Measurements from ENCODE around the gene PIK3R5. TPM values are rescaled to one million over a fixed set of nuclear protein-coding genes. Genes with fewer than 3 reads are reported as not detected.

PIK3R5 gene
- polyA plus RNA-seq, 2 of the 4 experiments (the other 2 are of a cell fraction), result 0.01 TPM; not detected in 1

DNA sequence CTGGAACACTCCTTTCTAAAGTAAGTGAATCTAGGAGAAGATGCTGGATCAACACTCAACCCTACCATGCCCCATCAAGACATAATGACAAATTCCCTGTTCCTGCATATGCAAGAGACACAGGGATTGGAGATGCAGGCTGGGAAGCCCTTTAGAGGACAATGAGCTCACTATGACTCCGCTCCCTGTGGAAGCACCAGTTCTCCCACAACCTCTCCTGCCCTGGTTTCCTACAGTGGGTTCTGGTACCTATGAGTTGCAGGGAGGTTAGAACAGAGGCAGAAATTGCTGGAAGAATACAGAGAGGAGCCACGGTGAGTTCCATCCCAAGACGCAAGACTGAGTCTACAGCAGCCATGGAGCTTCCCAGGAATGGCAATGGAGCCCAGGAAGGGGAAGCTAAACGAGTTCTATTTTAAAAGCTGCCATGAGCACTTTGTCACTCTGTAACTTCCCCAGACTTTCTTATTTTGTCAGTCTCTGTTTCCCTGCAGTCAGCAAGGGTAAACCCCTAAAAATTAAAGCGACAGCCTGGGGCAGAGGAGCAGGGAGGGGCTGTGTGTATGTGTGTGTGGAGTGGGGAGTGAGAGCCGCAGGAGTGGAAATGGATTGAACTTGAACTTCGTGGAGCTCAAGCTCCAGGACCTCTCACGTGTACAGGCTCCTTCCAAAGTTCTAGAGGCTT, 55.8 kb downstream of the PIK3R5 start:
- no peak for TF ChIP-seq HOXB13 (CRISPR knock-in tag; IDR thresholded peaks at IDR 0.05; ENCODE audit: low read depth)
- TF ChIP-seq PHF8 (IDR thresholded peaks at IDR 0.05; ENCODE audit: borderline replicate concordance, low read depth), result no peak
- TF ChIP-seq, protein P1, sequence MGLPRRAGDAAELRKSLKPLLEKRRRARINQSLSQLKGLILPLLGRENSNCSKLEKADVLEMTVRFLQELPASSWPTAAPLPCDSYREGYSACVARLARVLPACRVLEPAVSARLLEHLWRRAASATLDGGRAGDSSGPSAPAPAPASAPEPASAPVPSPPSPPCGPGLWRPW (IDR thresholded peaks at IDR 0.05), result no peak
- TF ChIP-seq, protein P2, sequence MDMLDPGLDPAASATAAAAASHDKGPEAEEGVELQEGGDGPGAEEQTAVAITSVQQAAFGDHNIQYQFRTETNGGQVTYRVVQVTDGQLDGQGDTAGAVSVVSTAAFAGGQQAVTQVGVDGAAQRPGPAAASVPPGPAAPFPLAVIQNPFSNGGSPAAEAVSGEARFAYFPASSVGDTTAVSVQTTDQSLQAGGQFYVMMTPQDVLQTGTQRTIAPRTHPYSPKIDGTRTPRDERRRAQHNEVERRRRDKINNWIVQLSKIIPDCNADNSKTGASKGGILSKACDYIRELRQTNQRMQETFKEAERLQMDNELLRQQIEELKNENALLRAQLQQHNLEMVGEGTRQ (IDR thresholded peaks at IDR 0.05), result no peak
- no peak for TF ChIP-seq TFCP2L1 (CRISPR knock-in tag; IDR thresholded peaks at IDR 0.05)
- no peak for TF ChIP-seq MAFK (IDR thresholded peaks at IDR 0.05; ENCODE audit: partially characterized antibody)
- TF ChIP-seq POLR2AphosphoS2 (conservative IDR thresholded peaks at IDR 0.05; ENCODE audit: low read length), result no peak
- TF ChIP-seq CHD4 (IDR thresholded peaks at IDR 0.05; ENCODE audit: borderline replicate concordance), result no peak
- no peak for TF ChIP-seq CBX2 (IDR thresholded peaks at IDR 0.05; ENCODE audit: borderline replicate concordance, low read depth)
- no peak for TF ChIP-seq RFX5 (IDR thresholded peaks at IDR 0.05)
- no peak for TF ChIP-seq SMC3 (IDR thresholded peaks at IDR 0.05)
- no peak for TF ChIP-seq RARB (CRISPR knock-in tag; IDR thresholded peaks at IDR 0.05)
- TF ChIP-seq SREBF2 (IDR thresholded peaks at IDR 0.05), result no peak
- 32% methylated on average over 8 of the region's 8 CpGs for WGBS (ENCODE audit: missing lambda C conversion rate)
- FAIRE-seq (no peak), ATAC-seq (no peak), DNase-seq (ENCODE audit: low read depth in 1 of 2, low spot score in 1 of 2) (no peak)
- ChIA-PET CTCF (interaction anchor here (1.5 to 9.5 kb wide), 5 partner anchors 11 to 88 kb away, joined by 5 to 58 read pairs (median 8); no protein-coding TSS in a partner anchor), POLR2A (no interaction called here)
- H3K4me1 ChIP-seq, result no peaks in the 10 kb centered on the region
- no peak overlapping the region for H3K4me2 ChIP-seq
- no peak overlapping the region for H3K27ac ChIP-seq
- H3K9me3 ChIP-seq, result no peaks in the 10 kb centered on the region
- H3K4me3 ChIP-seq, result no peak overlapping the region

DNA sequence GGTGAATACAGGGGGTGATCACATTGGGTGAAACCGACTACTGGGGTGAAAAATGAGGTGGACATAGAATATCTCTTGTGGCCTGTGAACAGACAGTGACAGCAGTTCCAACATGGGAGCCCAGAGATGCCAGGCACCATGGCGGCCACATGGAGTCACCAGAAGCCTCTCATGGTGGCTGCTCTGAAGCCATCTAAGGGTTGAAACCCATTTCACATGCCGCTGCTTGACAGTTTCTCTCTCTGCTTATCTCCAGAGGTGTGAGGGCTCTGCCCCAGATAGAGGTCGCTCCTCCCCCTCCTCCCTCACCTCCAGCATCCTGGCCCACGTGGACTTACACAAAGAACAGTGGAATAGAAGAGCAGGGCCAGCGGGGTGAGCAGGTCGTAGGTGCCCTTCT, 60.2 kb downstream of the PIK3R5 start:
- POLR2A ChIA-PET, result no interaction called here
- ATAC-seq (peak in 1 of 2 experiments; percentile 27; a peak in 1 of 6 replicates), DNase-seq (ENCODE audit: low read depth in 1 of 2, low spot score in 1 of 2) (no peak), FAIRE-seq (no peak)
- no peak overlapping the region for H3K4me3 ChIP-seq
- H3K4me1 ChIP-seq, result no peaks in the 10 kb centered on the region
- CTCF ChIA-PET, result no interaction called here
- TF ChIP-seq, protein P2 (IDR thresholded peaks at IDR 0.05), result no peak
- TF ChIP-seq JUN (IDR thresholded peaks at IDR 0.05), result no peak
- no peak for TF ChIP-seq TP53 (CRISPR knock-in tag; IDR thresholded peaks at IDR 0.05)
- TF ChIP-seq, protein P3, sequence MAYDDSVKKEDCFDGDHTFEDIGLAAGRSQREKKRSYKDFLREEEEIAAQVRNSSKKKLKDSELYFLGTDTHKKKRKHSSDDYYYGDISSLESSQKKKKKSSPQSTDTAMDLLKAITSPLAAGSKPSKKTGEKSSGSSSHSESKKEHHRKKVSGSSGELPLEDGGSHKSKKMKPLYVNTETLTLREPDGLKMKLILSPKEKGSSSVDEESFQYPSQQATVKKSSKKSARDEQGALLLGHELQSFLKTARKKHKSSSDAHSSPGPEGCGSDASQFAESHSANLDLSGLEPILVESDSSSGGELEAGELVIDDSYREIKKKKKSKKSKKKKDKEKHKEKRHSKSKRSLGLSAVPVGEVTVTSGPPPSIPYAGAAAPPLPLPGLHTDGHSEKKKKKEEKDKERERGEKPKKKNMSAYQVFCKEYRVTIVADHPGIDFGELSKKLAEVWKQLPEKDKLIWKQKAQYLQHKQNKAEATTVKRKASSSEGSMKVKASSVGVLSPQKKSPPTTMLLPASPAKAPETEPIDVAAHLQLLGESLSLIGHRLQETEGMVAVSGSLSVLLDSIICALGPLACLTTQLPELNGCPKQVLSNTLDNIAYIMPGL (CRISPR knock-in tag; IDR thresholded peaks at IDR 0.05; ENCODE audit: borderline replicate concordance), result no peak
- no peak for TF ChIP-seq CHD4 (IDR thresholded peaks at IDR 0.05; ENCODE audit: borderline replicate concordance)
- TF ChIP-seq SREBF2 (IDR thresholded peaks at IDR 0.05), result no peak
- no peak for TF ChIP-seq NPAS2 (CRISPR knock-in tag; IDR thresholded peaks at IDR 0.05; ENCODE audit: borderline replicate concordance)
- TF ChIP-seq, protein P4, sequence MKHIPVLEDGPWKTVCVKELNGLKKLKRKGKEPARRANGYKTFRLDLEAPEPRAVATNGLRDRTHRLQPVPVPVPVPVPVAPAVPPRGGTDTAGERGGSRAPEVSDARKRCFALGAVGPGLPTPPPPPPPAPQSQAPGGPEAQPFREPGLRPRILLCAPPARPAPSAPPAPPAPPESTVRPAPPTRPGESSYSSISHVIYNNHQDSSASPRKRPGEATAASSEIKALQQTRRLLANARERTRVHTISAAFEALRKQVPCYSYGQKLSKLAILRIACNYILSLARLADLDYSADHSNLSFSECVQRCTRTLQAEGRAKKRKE (CRISPR knock-in tag; IDR thresholded peaks at IDR 0.05; ENCODE audit: low read depth), result no peak
- TF ChIP-seq, protein P5, sequence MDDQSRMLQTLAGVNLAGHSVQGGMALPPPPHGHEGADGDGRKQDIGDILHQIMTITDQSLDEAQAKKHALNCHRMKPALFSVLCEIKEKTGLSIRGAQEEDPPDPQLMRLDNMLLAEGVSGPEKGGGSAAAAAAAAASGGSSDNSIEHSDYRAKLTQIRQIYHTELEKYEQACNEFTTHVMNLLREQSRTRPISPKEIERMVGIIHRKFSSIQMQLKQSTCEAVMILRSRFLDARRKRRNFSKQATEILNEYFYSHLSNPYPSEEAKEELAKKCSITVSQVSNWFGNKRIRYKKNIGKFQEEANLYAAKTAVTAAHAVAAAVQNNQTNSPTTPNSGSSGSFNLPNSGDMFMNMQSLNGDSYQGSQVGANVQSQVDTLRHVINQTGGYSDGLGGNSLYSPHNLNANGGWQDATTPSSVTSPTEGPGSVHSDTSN (IDR thresholded peaks at IDR 0.05), result no peak
- no peak for TF ChIP-seq NR3C1 (IDR thresholded peaks at IDR 0.05)
- TF ChIP-seq, protein P6, sequence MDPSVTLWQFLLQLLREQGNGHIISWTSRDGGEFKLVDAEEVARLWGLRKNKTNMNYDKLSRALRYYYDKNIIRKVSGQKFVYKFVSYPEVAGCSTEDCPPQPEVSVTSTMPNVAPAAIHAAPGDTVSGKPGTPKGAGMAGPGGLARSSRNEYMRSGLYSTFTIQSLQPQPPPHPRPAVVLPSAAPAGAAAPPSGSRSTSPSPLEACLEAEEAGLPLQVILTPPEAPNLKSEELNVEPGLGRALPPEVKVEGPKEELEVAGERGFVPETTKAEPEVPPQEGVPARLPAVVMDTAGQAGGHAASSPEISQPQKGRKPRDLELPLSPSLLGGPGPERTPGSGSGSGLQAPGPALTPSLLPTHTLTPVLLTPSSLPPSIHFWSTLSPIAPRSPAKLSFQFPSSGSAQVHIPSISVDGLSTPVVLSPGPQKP (IDR thresholded peaks at IDR 0.05; ENCODE audit: low read depth, low read length), result no peak
- TF ChIP-seq KDM5A (IDR thresholded peaks at IDR 0.05), result no peak
- no peak for TF ChIP-seq RCOR1 (IDR thresholded peaks at IDR 0.05; ENCODE audit: low read depth, low read length)
- TF ChIP-seq BHLHE40 (IDR thresholded peaks at IDR 0.05; ENCODE audit: low read depth, low read length), result no peak
- no peak for TF ChIP-seq FOXS1 (CRISPR knock-in tag; IDR thresholded peaks at IDR 0.05)
- TF ChIP-seq, protein P7, sequence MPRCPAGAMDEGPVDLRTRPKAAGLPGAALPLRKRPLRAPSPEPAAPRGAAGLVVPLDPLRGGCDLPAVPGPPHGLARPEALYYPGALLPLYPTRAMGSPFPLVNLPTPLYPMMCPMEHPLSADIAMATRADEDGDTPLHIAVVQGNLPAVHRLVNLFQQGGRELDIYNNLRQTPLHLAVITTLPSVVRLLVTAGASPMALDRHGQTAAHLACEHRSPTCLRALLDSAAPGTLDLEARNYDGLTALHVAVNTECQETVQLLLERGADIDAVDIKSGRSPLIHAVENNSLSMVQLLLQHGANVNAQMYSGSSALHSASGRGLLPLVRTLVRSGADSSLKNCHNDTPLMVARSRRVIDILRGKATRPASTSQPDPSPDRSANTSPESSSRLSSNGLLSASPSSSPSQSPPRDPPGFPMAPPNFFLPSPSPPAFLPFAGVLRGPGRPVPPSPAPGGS (IDR thresholded peaks at IDR 0.05), result no peak
- no peak for TF ChIP-seq KDM1A (IDR thresholded peaks at IDR 0.05; ENCODE audit: low read depth)
- TF ChIP-seq HEYL (CRISPR knock-in tag; IDR thresholded peaks at IDR 0.05), result no peak
- TF ChIP-seq FOSL2 (IDR thresholded peaks at IDR 0.05), result no peak
- no peak for TF ChIP-seq FOSL2 (CRISPR knock-in tag; IDR thresholded peaks at IDR 0.05)
- H3K27ac ChIP-seq, result no peak overlapping the region
- WGBS (ENCODE audit: missing lambda C conversion rate), result 6% methylated on average over 7 of the region's 7 CpGs
- H3K4me2 ChIP-seq, result no peak overlapping the region
- no peaks in the 10 kb centered on the region for H3K9me3 ChIP-seq

Data from A549 (cell line).